Kidney (tissue), 14 donors: ENCODE data around the gene RBL2. TPM values are rescaled to one million over a fixed set of nuclear protein-coding genes. Genes with fewer than 3 reads are reported as not detected.
A peak's percentile ranks its signal among the peaks of the same experiment; 100 is the strongest.
"Not testable (repeated sequence)": the region's sequence is repeated elsewhere in the genome, so short reads cannot be mapped to it uniquely, and the experiment has no call there.

Source experiments
- DNase-seq, 5 donors: peaks; one replicate each; pipeline ENCODE4 v3.0.0-alpha.2; 2013 to 2020
- FAIRE-seq: peaks from 2 replicates; lab custom pipeline; 2012; peaks lifted over from hg19 to GRCh38; lab: Jason Lieb, UNC
- H3K27ac ChIP-seq, 2 donors: one replicate each; pipeline ENCODE4 v1.7.0; 2013; ENCODE audit warnings: low read depth in 2 of 2, low read length in 2 of 2, inconsistent platforms in 1 of 2
- H3K27me3 ChIP-seq: one replicate; pipeline ENCODE4 v1.7.1; 2013; ENCODE audit warnings: low read length, inconsistent platforms; ENCODE audit not compliant: control insufficient read depth, insufficient read depth
- H3K36me3 ChIP-seq, 3 donors: one replicate each; pipeline versions ENCODE4 v1.7.0 to v1.7.1; 2013; ENCODE audit warnings: low read length in 3 of 3, control low read depth in 1 of 3, inconsistent platforms in 1 of 3; ENCODE audit not compliant: insufficient read depth in 3 of 3, control insufficient read depth in 2 of 3
- H3K4me1 ChIP-seq, 3 donors: one replicate each; pipeline versions ENCODE4 v1.7.0 to v1.7.1; 2013; ENCODE audit warnings: low read length in 3 of 3, inconsistent platforms in 1 of 3, low read depth in 1 of 3; ENCODE audit not compliant: control insufficient read depth in 2 of 3, insufficient read depth in 2 of 3
- H3K4me3 ChIP-seq, 3 donors: one replicate each; pipeline versions ENCODE4 v1.7.0 to v1.8.1; 2013; ENCODE audit warnings: low read length in 3 of 3, control low read depth in 1 of 3, inconsistent platforms in 1 of 3
- H3K9ac ChIP-seq, 3 donors: one replicate each; pipeline versions ENCODE4 v1.7.0 to v1.7.1; 2013; ENCODE audit warnings: low read length in 3 of 3, control low read depth in 1 of 3, inconsistent platforms in 1 of 3
- H3K9me3 ChIP-seq, 3 donors: one replicate each; pipeline versions ENCODE4 v1.7.0 to v1.7.1; 2013; ENCODE audit warnings: low read length in 3 of 3, control low read depth in 1 of 3, inconsistent platforms in 1 of 3; ENCODE audit not compliant: control insufficient read depth in 2 of 3, insufficient read depth in 1 of 3
- CTCF ChIP-seq: IDR thresholded peaks from 3 replicates; pipeline ENCODE4 v1.5.1; 2012; ENCODE audit warnings: mild to moderate bottlenecking, moderate library complexity, borderline replicate concordance; ENCODE audit not compliant: insufficient read depth; ENCODE audit errors: extremely low read depth
- intact Hi-C: fragments of 100-400 bp; cut with DNase I; formaldehyde crosslinking; loops from one replicate; pipeline ENCODE4 v1.11.1; 2022
- polyA plus RNA-seq: library from polyadenylated mRNA; stranded (reverse); fragments of 350-450 nt; fragmentation: Illumina TruSeq; extraction: RNeasy Lipid Tissue Mini Kit (QIAGEN cat#74804); gene quantifications from one replicate; pipeline ENCODE4 v1.2.3, GENCODE V29; 2014; ENCODE audit warnings: low read depth, low replicate concordance; ENCODE audit not compliant: insufficient read depth
- total RNA-seq: library from RNA; stranded (reverse); fragmentation: NEBNext Ultra II Directional; extraction: Animal tissue kit (Norgen Biotek cat#: 25700); gene quantifications from one replicate; pipeline ENCODE4 v1.2.1, GENCODE V29; 2021
- donor health status: control.
- donor health status: control.
- donor health status: control.
- donor health status: control.
- donor health status: control.
- donor health status: DM: yes; HTN: yes; CAD: no.
- donor health status: Normal renal cell carcinoma (clear cell type).

RBL2 gene
- total and polyA plus RNA-seq, 2 donors from 2014 or later, result 22.7 to 67.9 TPM

GRCh38 chr16:53511084-53511402 lies 76.8 kb downstream of the RBL2 start:
- no peak for FAIRE-seq
- Histone ChIP-seq H3K4me3 (no peak overlapping the region), H3K9me3 (no peaks in the 10 kb centered on the region), H3K4me1 (peaks cover 0 to 10% (median 0%) of the 10 kb centered on the region in 3 donors), H3K27me3 (no peaks in the 10 kb centered on the region), H3K36me3 (no peaks in the 10 kb centered on the region), H3K9ac (no peak overlapping the region), H3K27ac (no peak overlapping the region)
- DNase-seq, result no peak
- intact Hi-C loops, result no loop called here
- no peak for TF ChIP-seq CTCF

GRCh38 chr16:53511403-53512280 lies 77.4 kb downstream of the RBL2 start:
- no peak for TF ChIP-seq CTCF
- H3K4me1 ChIP-seq, result peaks cover 0 to 10% (median 0%) of the 10 kb centered on the region in 3 donors
- no peaks in the 10 kb centered on the region for H3K36me3 ChIP-seq
- H3K9me3 ChIP-seq, result no peaks in the 10 kb centered on the region
- no peak for FAIRE-seq
- H3K27ac ChIP-seq, result no peak overlapping the region
- H3K9ac ChIP-seq, result no peak overlapping the region
- H3K27me3 ChIP-seq, result no peaks in the 10 kb centered on the region
- DNase-seq, result peak in 1 of 5 donors; percentile 36
- intact Hi-C loops, result no loop called here
- H3K4me3 ChIP-seq, result no peak overlapping the region

GRCh38 chr16:53512795-53513194 lies 78.5 kb downstream of the RBL2 start:
- H3K4me1 ChIP-seq, result peaks cover 0 to 10% (median 0%) of the 10 kb centered on the region in 3 donors
- DNase-seq, H3K36me3 ChIP-seq, H3K9me3 ChIP-seq, H3K4me3 ChIP-seq, H3K9ac ChIP-seq, FAIRE-seq, H3K27ac ChIP-seq, H3K27me3 ChIP-seq, intact Hi-C loops: not testable (repeated sequence)

GRCh38 chr16:53515259-53515658 lies 81.0 kb downstream of the RBL2 start:
- H3K27ac ChIP-seq, result no peak overlapping the region
- intact Hi-C loops, result no loop called here
- DNase-seq, result peak in 2 of 5 donors; percentile 15 to 22
- peaks cover 0 to 4% (median 0%) of the 10 kb centered on the region in 3 donors for H3K4me1 ChIP-seq
- H3K4me3 ChIP-seq, result no peak overlapping the region
- no peak overlapping the region for H3K9ac ChIP-seq
- H3K36me3 ChIP-seq, result no peaks in the 10 kb centered on the region
- TF ChIP-seq CTCF, result no peak
- no peak for FAIRE-seq
- H3K9me3 ChIP-seq, result no peaks in the 10 kb centered on the region
- H3K27me3 ChIP-seq, result no peaks in the 10 kb centered on the region
